ENCODE measurements around the gene USP43. TPM values are rescaled to one million over a fixed set of nuclear protein-coding genes. Genes with fewer than 3 reads are reported as not detected.

USP43 gene
- total RNA-seq, 4 donors from 2014 or later: 0.07 TPM; not detected in 3

DNA sequence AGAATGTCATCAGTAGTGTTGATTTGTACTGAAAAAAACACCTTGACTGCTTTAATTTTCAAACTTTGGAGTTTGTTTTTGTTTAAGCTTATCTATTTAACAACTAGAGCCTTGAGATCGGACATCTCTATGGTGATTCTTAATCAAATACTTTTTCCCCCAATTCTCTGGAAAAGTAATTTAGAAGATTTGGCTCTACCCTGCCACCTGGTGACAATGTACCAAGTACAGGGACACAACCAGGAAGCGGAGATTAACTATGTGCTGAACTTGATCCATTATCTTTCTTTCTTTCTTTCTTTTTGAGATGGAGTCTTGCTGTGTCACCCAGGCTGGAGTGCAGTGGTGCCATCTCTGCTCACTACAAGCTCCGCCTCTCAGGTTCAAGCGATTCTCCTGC, 30.8 kb downstream of the USP43 start:
- Histone ChIP-seq H3K9me3 (no peaks in the 10 kb centered on the region), H3K27me3 (no peaks in the 10 kb centered on the region), H3K4me3 (no peak overlapping the region), H3K27ac (no peak overlapping the region), H3K4me1 (no peaks in the 10 kb centered on the region), H3K36me3 (no peaks in the 10 kb centered on the region)
- intact Hi-C loops (cut with DNase I; ENCODE audit: low total_unique reads): no loop called here
- ATAC-seq (no peak), DNase-seq (no peak)
- TF ChIP-seq CTCF (IDR thresholded peaks at IDR 0.05 in 4 of 5, conservative IDR thresholded peaks at IDR 0.05 in 1 of 5) (no peak), POLR2A (IDR thresholded peaks at IDR 0.05) (no peak)
- in situ Hi-C loops (cut with MboI; ENCODE audit: low sequenced_read_pairs in 4 of 4): no loop called here

GRCh38 chr17:9676820-9677310, 31.5 kb downstream of the USP43 start:
- no peaks in the 10 kb centered on the region for H3K4me1 ChIP-seq
- in situ Hi-C loops (cut with MboI; ENCODE audit: low sequenced_read_pairs in 4 of 4) (no loop called here), intact Hi-C loops (cut with DNase I; ENCODE audit: low total_unique reads) (no loop called here)
- ATAC-seq (no peak), DNase-seq (no peak)
- no peaks in the 10 kb centered on the region for H3K27me3 ChIP-seq
- no peak overlapping the region for H3K27ac ChIP-seq
- TF ChIP-seq CTCF (IDR thresholded peaks at IDR 0.05 in 4 of 5, conservative IDR thresholded peaks at IDR 0.05 in 1 of 5): no peak
- TF ChIP-seq POLR2A (IDR thresholded peaks at IDR 0.05): no peak
- no peaks in the 10 kb centered on the region for H3K9me3 ChIP-seq
- no peaks in the 10 kb centered on the region for H3K36me3 ChIP-seq
- H3K4me3 ChIP-seq: no peak overlapping the region

GRCh38 chr17:9677411-9677810, 32.1 kb downstream of the USP43 start:
- Histone ChIP-seq H3K27ac (no peak overlapping the region), H3K9me3 (no peaks in the 10 kb centered on the region), H3K36me3 (no peaks in the 10 kb centered on the region), H3K27me3 (no peaks in the 10 kb centered on the region), H3K4me1 (no peaks in the 10 kb centered on the region), H3K4me3 (no peak overlapping the region)
- DNase-seq: no peak
- in situ Hi-C loops (cut with MboI; ENCODE audit: low sequenced_read_pairs in 4 of 4): no loop called here
- intact Hi-C loops (cut with DNase I; ENCODE audit: low total_unique reads): no loop called here
- TF ChIP-seq CTCF (IDR thresholded peaks at IDR 0.05 in 4 of 5, conservative IDR thresholded peaks at IDR 0.05 in 1 of 5) (no peak), POLR2A (IDR thresholded peaks at IDR 0.05) (no peak)
- no peak for ATAC-seq

DNA sequence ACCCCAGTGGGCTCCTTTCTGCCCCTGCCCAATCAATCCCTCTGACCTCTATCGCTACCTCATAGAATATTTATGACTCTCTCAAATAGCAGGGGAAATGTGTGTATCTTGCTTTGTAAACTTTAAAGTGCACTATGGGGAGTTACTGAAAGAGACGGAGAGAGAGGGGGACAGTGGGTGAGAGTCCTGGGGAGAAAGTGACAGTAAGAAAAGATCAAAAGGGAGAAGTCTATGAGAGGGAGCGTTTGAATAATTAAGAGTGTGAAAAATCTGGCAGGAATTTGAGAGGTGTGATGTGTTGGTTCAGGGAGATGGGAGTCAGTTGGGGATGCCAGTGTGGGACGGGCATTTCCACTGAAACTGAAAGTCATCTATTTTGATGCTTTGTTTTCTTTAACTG, 32.6 kb downstream of the USP43 start:
- Histone ChIP-seq H3K27me3 (no peaks in the 10 kb centered on the region), H3K27ac (no peak overlapping the region), H3K4me3 (no peak overlapping the region), H3K4me1 (no peaks in the 10 kb centered on the region), H3K36me3 (no peaks in the 10 kb centered on the region), H3K9me3 (no peaks in the 10 kb centered on the region)
- in situ Hi-C loops (cut with MboI; ENCODE audit: low sequenced_read_pairs in 4 of 4) (no loop called here), intact Hi-C loops (cut with DNase I; ENCODE audit: low total_unique reads) (no loop called here)
- ATAC-seq (no peak), DNase-seq (no peak)
- TF ChIP-seq POLR2A (IDR thresholded peaks at IDR 0.05): no peak
- no peak for TF ChIP-seq CTCF (IDR thresholded peaks at IDR 0.05 in 4 of 5, conservative IDR thresholded peaks at IDR 0.05 in 1 of 5)

GRCh38 chr17:9684955-9685621, 39.8 kb downstream of the USP43 start:
- ATAC-seq: no peak
- no peak for TF ChIP-seq POLR2A (IDR thresholded peaks at IDR 0.05)
- TF ChIP-seq CTCF (IDR thresholded peaks at IDR 0.05 in 4 of 5, conservative IDR thresholded peaks at IDR 0.05 in 1 of 5): no peak
- intact Hi-C loops (cut with DNase I; ENCODE audit: low total_unique reads) (no loop called here), in situ Hi-C loops (cut with MboI; ENCODE audit: low sequenced_read_pairs in 4 of 4) (no loop called here)
- no peak overlapping the region for H3K27ac ChIP-seq
- no peaks in the 10 kb centered on the region for H3K9me3 ChIP-seq
- H3K27me3 ChIP-seq: no peaks in the 10 kb centered on the region
- no peak overlapping the region for H3K4me3 ChIP-seq
- no peak for DNase-seq
- no peaks in the 10 kb centered on the region for H3K36me3 ChIP-seq
- no peaks in the 10 kb centered on the region for H3K4me1 ChIP-seq
